ENCODE data around the gene GYS2. TPM values are rescaled to one million over a fixed set of nuclear protein-coding genes. Genes with fewer than 3 reads are reported as not detected.

GYS2 gene
- total RNA-seq, 1 donor from 2014 or later, result 0.08 TPM

GRCh38 chr12:21617030-21617429, 12.4 kb upstream of the GYS2 start:
- Mint-ChIP-seq H3K27ac (ENCODE audit: unreplicated experiment) (no peak overlapping the region), H3K36me3 (ENCODE audit: low read depth, unreplicated experiment) (no peaks in the 10 kb centered on the region), H3K27me3 (ENCODE audit: unreplicated experiment) (peaks cover 1% of the 10 kb centered on the region), H3K9me3 (ENCODE audit: unreplicated experiment) (no peaks in the 10 kb centered on the region), H3K4me1 (ENCODE audit: unreplicated experiment) (peaks cover 17% of the 10 kb centered on the region), H3K4me3 (ENCODE audit: unreplicated experiment) (no peak overlapping the region)
- DNase-seq (ENCODE audit: low spot score), result no peak
- no peak for TF ChIP-seq CTCF (IDR thresholded peaks at IDR 0.05; ENCODE audit: unreplicated experiment)

GRCh38 chr12:21615431-21615830, 10.8 kb upstream of the GYS2 start:
- Mint-ChIP-seq H3K36me3 (ENCODE audit: low read depth, unreplicated experiment) (no peaks in the 10 kb centered on the region), H3K4me3 (ENCODE audit: unreplicated experiment) (no peak overlapping the region), H3K9me3 (ENCODE audit: unreplicated experiment) (no peaks in the 10 kb centered on the region), H3K27me3 (ENCODE audit: unreplicated experiment) (no peaks in the 10 kb centered on the region), H3K4me1 (ENCODE audit: unreplicated experiment) (peaks cover 17% of the 10 kb centered on the region), H3K27ac (ENCODE audit: unreplicated experiment) (no peak overlapping the region)
- no peak for DNase-seq (ENCODE audit: low spot score)
- TF ChIP-seq CTCF (IDR thresholded peaks at IDR 0.05; ENCODE audit: unreplicated experiment), result no peak

DNA sequence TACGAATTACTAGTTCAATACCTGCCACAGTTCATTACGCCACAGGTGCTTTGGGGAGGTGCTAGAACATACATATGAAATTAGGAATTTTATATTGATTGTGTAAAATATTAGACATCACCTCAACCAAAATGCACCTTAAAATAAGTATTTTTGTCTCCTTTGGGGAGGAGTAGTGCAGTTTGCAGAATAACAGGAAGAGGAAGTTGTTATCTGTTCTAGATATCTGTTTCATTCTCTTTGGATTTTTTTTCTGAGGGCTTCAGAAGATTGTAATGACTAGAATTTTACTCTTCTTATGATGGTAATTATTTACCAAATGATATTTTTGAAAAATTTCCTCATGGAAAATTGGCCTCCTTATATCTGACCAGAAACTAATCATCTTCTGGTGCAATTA, 9.9 kb upstream of the GYS2 start:
- no peak overlapping the region for H3K27ac Mint-ChIP-seq (ENCODE audit: unreplicated experiment)
- H3K36me3 Mint-ChIP-seq (ENCODE audit: low read depth, unreplicated experiment), result no peaks in the 10 kb centered on the region
- H3K4me1 Mint-ChIP-seq (ENCODE audit: unreplicated experiment), result peaks cover 17% of the 10 kb centered on the region
- H3K4me3 Mint-ChIP-seq (ENCODE audit: unreplicated experiment), result no peak overlapping the region
- DNase-seq (ENCODE audit: low spot score), result no peak
- no peak for TF ChIP-seq CTCF (IDR thresholded peaks at IDR 0.05; ENCODE audit: unreplicated experiment)
- no peaks in the 10 kb centered on the region for H3K27me3 Mint-ChIP-seq (ENCODE audit: unreplicated experiment)
- no peaks in the 10 kb centered on the region for H3K9me3 Mint-ChIP-seq (ENCODE audit: unreplicated experiment)

GRCh38 chr12:21613931-21614330, 9.3 kb upstream of the GYS2 start:
- H3K27me3 Mint-ChIP-seq (ENCODE audit: unreplicated experiment), result no peaks in the 10 kb centered on the region
- no peaks in the 10 kb centered on the region for H3K36me3 Mint-ChIP-seq (ENCODE audit: low read depth, unreplicated experiment)
- H3K4me1 Mint-ChIP-seq (ENCODE audit: unreplicated experiment), result peaks cover 17% of the 10 kb centered on the region
- no peak for DNase-seq (ENCODE audit: low spot score)
- no peaks in the 10 kb centered on the region for H3K9me3 Mint-ChIP-seq (ENCODE audit: unreplicated experiment)
- no peak overlapping the region for H3K4me3 Mint-ChIP-seq (ENCODE audit: unreplicated experiment)
- H3K27ac Mint-ChIP-seq (ENCODE audit: unreplicated experiment), result no peak overlapping the region
- peak; percentile 20 for TF ChIP-seq CTCF (IDR thresholded peaks at IDR 0.05; ENCODE audit: unreplicated experiment)

- Mint-ChIP-seq H3K36me3 (ENCODE audit: low read depth, unreplicated experiment) (no peaks in the 10 kb centered on the region), H3K27me3 (ENCODE audit: unreplicated experiment) (no peaks in the 10 kb centered on the region), H3K27ac (ENCODE audit: unreplicated experiment) (no peak overlapping the region), H3K4me1 (ENCODE audit: unreplicated experiment) (peaks cover 6% of the 10 kb centered on the region), H3K9me3 (ENCODE audit: unreplicated experiment) (no peaks in the 10 kb centered on the region), H3K4me3 (ENCODE audit: unreplicated experiment) (no peak overlapping the region)
- no peak for TF ChIP-seq CTCF (IDR thresholded peaks at IDR 0.05; ENCODE audit: unreplicated experiment)
- DNase-seq (ENCODE audit: low spot score), result peak; percentile 4
Observed at GRCh38 chr12:21608196-21608595, 3.5 kb upstream of the GYS2 start.
